Immature natural killer cell (primary cell): ENCODE data around the gene SDR9C7. TPM values are rescaled to one million over a fixed set of nuclear protein-coding genes. Genes with fewer than 3 reads are reported as not detected.
"Not testable (repeated sequence)": the region's sequence is repeated elsewhere in the genome, so short reads cannot be mapped to it uniquely, and the experiment has no call there.

Source experiments
- DNase-seq, 3 donors: peaks; one replicate each; pipeline ENCODE4 v3.0.0; 2022; ENCODE audit warnings: mixed read lengths in 1 of 3
- H3K27ac Mint-ChIP-seq, 6 donors: one replicate each; pipeline ENCODE4 v1.8.0; 2020; ENCODE audit warnings: mixed read lengths in 6 of 6, mild to moderate bottlenecking in 5 of 6, inconsistent platforms in 4 of 6, moderate library complexity in 3 of 6
- H3K27me3 Mint-ChIP-seq, 3 donors: one replicate each; pipeline ENCODE4 v1.8.0; 2020 to 2021; ENCODE audit warnings: low read depth in 3 of 3, mild to moderate bottlenecking in 3 of 3, mixed read lengths in 3 of 3, moderate library complexity in 3 of 3, inconsistent platforms in 1 of 3
- H3K36me3 Mint-ChIP-seq, 3 donors: one replicate each; pipeline ENCODE4 v1.8.0; 2020; ENCODE audit warnings: mixed read lengths in 3 of 3, inconsistent platforms in 2 of 3, mild to moderate bottlenecking in 2 of 3
- H3K4me1 Mint-ChIP-seq, 2 donors: one replicate each; pipeline ENCODE4 v1.8.0; 2020; ENCODE audit warnings: inconsistent platforms in 2 of 2, mild to moderate bottlenecking in 2 of 2, mixed read lengths in 2 of 2, moderate library complexity in 1 of 2
- H3K4me3 Mint-ChIP-seq, 5 donors: one replicate each; pipeline ENCODE4 v1.8.0; 2020; ENCODE audit warnings: mild to moderate bottlenecking in 5 of 5, mixed read lengths in 5 of 5, inconsistent platforms in 3 of 5, moderate library complexity in 3 of 5
- H3K9me3 Mint-ChIP-seq, 6 donors: one replicate each; pipeline ENCODE4 v1.8.0; 2020; ENCODE audit warnings: mild to moderate bottlenecking in 6 of 6, mixed read lengths in 6 of 6, inconsistent platforms in 4 of 6, moderate library complexity in 3 of 6
- polyA plus RNA-seq, 3 donors: library from polyadenylated mRNA; unstranded; fragments of 300-500 nt; fragmentation: Illumina TruSeq; gene quantifications; one replicate each; pipeline ENCODE4 v1.2.3, GENCODE V29; 2021

Gene SDR9C7
- polyA plus RNA-seq, 3 donors from 2014 or later: not detected

- H3K4me1 Mint-ChIP-seq, H3K36me3 Mint-ChIP-seq: not testable (repeated sequence)
Observed at GRCh38 chr12:56943374-56943773, 9.2 kb upstream of the SDR9C7 start.

DNA sequence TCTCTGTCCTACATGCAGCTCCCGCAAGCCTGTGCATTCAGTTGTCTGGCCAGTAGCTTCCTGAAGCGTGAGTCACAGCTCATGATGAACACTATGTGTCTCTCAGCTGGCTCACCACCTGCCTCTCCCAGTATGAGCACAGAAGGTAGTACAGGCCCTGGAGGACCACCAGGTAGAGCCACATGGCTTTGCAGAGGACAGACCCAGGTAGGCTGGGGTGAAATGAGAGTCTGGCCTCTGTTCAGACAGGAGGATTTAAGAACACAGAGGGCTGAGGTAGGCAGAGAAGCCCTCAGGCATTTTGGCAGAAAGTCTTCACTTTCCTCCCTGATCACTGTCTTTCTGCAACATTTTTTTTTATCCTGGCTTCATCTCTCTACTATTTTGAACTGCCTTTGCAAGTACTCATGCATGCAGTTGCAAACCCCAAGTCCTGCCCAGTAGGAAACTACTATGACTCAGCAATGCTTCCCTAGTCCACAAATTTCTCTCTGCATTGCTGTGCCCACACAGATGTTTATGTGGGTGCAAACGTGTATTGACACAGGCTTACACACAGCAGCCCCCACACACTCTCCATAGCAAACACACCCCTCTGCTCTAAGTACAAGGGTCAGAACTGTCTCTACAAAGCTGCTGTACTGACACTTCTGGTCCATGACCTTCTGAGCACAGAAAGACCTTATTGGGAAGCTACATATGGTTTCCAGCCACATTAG, 7.2 kb upstream of the SDR9C7 start:
- H3K4me3 Mint-ChIP-seq: no peak overlapping the region
- H3K36me3 Mint-ChIP-seq: no peaks in the 10 kb centered on the region
- H3K27ac Mint-ChIP-seq: no peak overlapping the region
- no peaks in the 10 kb centered on the region for H3K9me3 Mint-ChIP-seq
- no peaks in the 10 kb centered on the region for H3K4me1 Mint-ChIP-seq
- H3K27me3 Mint-ChIP-seq: peaks cover 0 to 6% (median 0%) of the 10 kb centered on the region in 3 donors
- DNase-seq: no peak

More at GRCh38 chr12:56943374-56943773, 9.2 kb upstream of the SDR9C7 start:
- H3K27ac Mint-ChIP-seq, H3K27me3 Mint-ChIP-seq, DNase-seq, H3K9me3 Mint-ChIP-seq, H3K4me3 Mint-ChIP-seq: not testable (repeated sequence)

DNA sequence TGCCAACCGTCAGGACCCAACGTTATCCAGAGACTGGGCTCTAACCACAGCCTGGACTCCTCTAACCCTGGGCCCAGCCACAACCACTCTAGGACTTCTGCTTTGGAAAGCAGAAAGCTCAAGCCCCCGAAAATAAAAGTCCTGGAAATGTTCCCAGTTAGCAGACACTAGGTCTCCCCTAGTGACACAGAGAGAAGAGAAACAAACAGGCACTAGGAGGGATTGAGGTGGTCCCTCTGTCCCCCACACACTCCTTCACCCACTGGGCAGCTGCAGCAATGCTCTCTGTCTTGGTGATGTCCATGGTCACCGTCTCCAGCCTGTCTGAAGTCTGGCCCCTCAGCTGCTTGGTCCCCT, 6.7 kb upstream of the SDR9C7 start:
- H3K4me3 Mint-ChIP-seq, H3K27ac Mint-ChIP-seq, DNase-seq, H3K9me3 Mint-ChIP-seq, H3K27me3 Mint-ChIP-seq, H3K4me1 Mint-ChIP-seq, H3K36me3 Mint-ChIP-seq: not testable (repeated sequence)

- H3K4me1 Mint-ChIP-seq: no peaks in the 10 kb centered on the region
- H3K9me3 Mint-ChIP-seq: no peaks in the 10 kb centered on the region
- no peak overlapping the region for H3K4me3 Mint-ChIP-seq
- no peaks in the 10 kb centered on the region for H3K36me3 Mint-ChIP-seq
- H3K27me3 Mint-ChIP-seq: peaks cover 0 to 6% (median 0%) of the 10 kb centered on the region in 3 donors
- no peak for DNase-seq
- no peak overlapping the region for H3K27ac Mint-ChIP-seq
Observed at GRCh38 chr12:56935752-56936151, 1.5 kb upstream of the SDR9C7 start.

GRCh38 chr12:56935157-56935556, 949 bp upstream of the SDR9C7 start:
- Mint-ChIP-seq H3K4me3 (no peak overlapping the region), H3K27ac (no peak overlapping the region), H3K36me3 (no peaks in the 10 kb centered on the region), H3K4me1 (no peaks in the 10 kb centered on the region), H3K27me3 (peaks cover 0 to 6% (median 0%) of the 10 kb centered on the region in 3 donors), H3K9me3 (no peaks in the 10 kb centered on the region)
- DNase-seq: no peak

- no peak overlapping the region for H3K4me3 Mint-ChIP-seq
- H3K4me1 Mint-ChIP-seq: no peaks in the 10 kb centered on the region
- no peaks in the 10 kb centered on the region for H3K36me3 Mint-ChIP-seq
- H3K9me3 Mint-ChIP-seq: peaks cover 0 to 1% (median 0%) of the 10 kb centered on the region in 6 donors
- peaks cover 0 to 3% (median 0%) of the 10 kb centered on the region in 3 donors for H3K27me3 Mint-ChIP-seq
- H3K27ac Mint-ChIP-seq: no peak overlapping the region
- no peak for DNase-seq
Observed at GRCh38 chr12:56932867-56933266, 1.3 kb downstream of the SDR9C7 start.

DNA sequence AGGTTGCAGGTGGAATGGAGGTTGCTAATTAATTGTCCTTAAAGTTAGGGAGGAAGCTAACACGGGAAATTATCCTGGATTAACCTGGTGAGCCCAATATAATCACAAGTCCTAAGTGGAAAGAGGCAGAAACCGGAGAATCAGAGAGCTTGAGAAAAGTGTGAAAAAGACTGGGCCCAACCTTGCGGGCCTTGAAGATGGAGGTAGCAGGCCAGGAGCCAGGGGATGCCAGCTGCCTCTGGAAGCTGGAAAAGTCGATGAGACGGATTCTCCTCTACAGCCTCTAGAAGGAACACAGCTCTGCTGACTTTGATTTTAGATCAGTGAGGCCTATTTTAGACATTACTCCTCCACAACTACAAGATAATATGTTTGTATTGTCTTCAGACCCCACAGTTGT, 2.1 kb downstream of the SDR9C7 start:
- H3K4me1 Mint-ChIP-seq: no peaks in the 10 kb centered on the region
- no peak for DNase-seq
- H3K27ac Mint-ChIP-seq: peak overlapping the region in 1 of 6 donors; percentile 41
- H3K4me3 Mint-ChIP-seq: no peak overlapping the region
- peaks cover 0 to 3% (median 1%) of the 10 kb centered on the region in 3 donors for H3K27me3 Mint-ChIP-seq
- no peaks in the 10 kb centered on the region for H3K36me3 Mint-ChIP-seq
- H3K9me3 Mint-ChIP-seq: peaks cover 0 to 1% (median 0%) of the 10 kb centered on the region in 6 donors

- H3K36me3 Mint-ChIP-seq: no peaks in the 10 kb centered on the region
- H3K27me3 Mint-ChIP-seq: peaks cover 0 to 3% (median 1%) of the 10 kb centered on the region in 3 donors
- H3K4me1 Mint-ChIP-seq: no peaks in the 10 kb centered on the region
- DNase-seq: no peak
- no peak overlapping the region for H3K27ac Mint-ChIP-seq
- peaks cover 0 to 1% (median 0%) of the 10 kb centered on the region in 6 donors for H3K9me3 Mint-ChIP-seq
- no peak overlapping the region for H3K4me3 Mint-ChIP-seq
Observed at GRCh38 chr12:56931474-56931978, 2.7 kb downstream of the SDR9C7 start.

DNA sequence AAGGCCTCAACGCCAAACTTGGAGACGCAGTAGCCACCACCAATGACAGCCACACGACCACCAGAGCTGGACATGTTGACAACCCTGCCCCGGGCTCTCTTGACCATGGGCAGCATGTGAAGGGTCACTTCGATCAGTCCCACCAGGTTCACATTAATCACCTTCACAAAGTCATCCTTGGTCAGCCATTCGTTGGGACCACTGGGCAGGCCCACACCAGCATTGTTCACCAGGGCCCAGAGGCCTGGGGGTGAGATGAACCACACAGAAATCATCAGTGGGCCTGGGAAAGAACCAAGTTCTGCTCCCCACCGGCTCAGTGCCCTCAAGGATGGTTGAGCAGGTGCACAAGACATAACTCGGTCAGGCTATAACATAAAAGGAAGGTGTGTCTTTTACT, 4.0 kb downstream of the SDR9C7 start:
- peaks cover 0 to 2% (median 1%) of the 10 kb centered on the region in 3 donors for H3K27me3 Mint-ChIP-seq
- H3K4me1 Mint-ChIP-seq: no peaks in the 10 kb centered on the region
- no peak overlapping the region for H3K4me3 Mint-ChIP-seq
- H3K9me3 Mint-ChIP-seq: peaks cover 0 to 1% (median 0%) of the 10 kb centered on the region in 6 donors
- no peaks in the 10 kb centered on the region for H3K36me3 Mint-ChIP-seq
- DNase-seq: no peak
- H3K27ac Mint-ChIP-seq: no peak overlapping the region

- peaks cover 0 to 2% (median 1%) of the 10 kb centered on the region in 3 donors for H3K27me3 Mint-ChIP-seq
- H3K9me3 Mint-ChIP-seq: peaks cover 0 to 1% (median 0%) of the 10 kb centered on the region in 6 donors
- H3K27ac Mint-ChIP-seq: no peak overlapping the region
- no peak overlapping the region for H3K4me3 Mint-ChIP-seq
- no peak for DNase-seq
- no peaks in the 10 kb centered on the region for H3K4me1 Mint-ChIP-seq
- no peaks in the 10 kb centered on the region for H3K36me3 Mint-ChIP-seq
Observed at GRCh38 chr12:56929780-56930179, 4.4 kb downstream of the SDR9C7 start.

DNA sequence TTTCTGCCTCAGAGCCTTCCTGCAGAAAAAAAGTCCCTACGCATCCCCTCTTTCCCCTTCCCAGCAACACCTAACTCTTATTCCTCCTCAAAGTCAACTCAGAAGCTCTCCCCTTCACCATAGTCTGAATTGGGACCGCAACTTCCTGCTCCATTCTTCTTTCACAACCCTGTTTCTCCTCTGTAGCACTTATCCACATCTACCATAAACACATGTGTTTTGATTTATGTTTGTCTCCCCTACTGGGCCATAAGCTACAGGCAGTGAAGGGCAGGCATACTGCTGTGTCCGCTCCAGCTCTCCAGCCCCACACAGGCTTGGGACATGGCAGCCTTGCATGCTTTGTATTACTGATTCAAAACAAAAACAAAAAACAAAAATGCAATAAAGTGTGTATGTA, 5.9 kb downstream of the SDR9C7 start:
- Mint-ChIP-seq H3K9me3 (peaks cover 0 to 1% (median 0%) of the 10 kb centered on the region in 6 donors), H3K4me3 (no peak overlapping the region), H3K27me3 (peaks cover 0 to 3% (median 2%) of the 10 kb centered on the region in 3 donors), H3K36me3 (no peaks in the 10 kb centered on the region), H3K27ac (no peak overlapping the region), H3K4me1 (no peaks in the 10 kb centered on the region)
- no peak for DNase-seq

- Mint-ChIP-seq H3K4me3 (no peak overlapping the region), H3K36me3 (no peaks in the 10 kb centered on the region), H3K27ac (no peak overlapping the region), H3K9me3 (peaks cover 0 to 1% (median 0%) of the 10 kb centered on the region in 6 donors), H3K4me1 (no peaks in the 10 kb centered on the region), H3K27me3 (peaks cover 0 to 3% (median 2%) of the 10 kb centered on the region in 3 donors)
- DNase-seq: no peak
Observed at GRCh38 chr12:56927281-56927680, 6.9 kb downstream of the SDR9C7 start.

DNA sequence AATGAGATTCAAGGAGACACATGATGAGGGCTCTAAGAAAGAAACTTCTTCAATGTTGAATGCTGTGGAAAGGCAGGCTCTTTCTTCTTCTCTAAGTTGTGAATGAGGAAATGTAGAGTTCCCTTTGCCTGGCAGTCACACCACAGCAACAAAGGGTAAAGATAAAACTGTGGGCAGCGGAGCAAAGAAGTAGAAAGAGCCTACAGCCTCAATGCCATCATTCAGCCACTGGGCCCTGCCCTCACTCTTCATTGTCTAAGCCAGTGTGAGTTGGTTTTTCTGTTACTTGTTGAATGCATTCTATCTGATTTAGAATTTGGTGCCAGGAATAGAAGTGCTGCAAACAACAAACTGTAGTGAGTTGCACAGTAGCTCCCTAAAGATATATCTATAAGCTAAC, 12.2 kb downstream of the SDR9C7 start:
- no peak for DNase-seq
- Mint-ChIP-seq H3K27me3 (peaks cover 0 to 6% (median 4%) of the 10 kb centered on the region in 3 donors), H3K36me3 (peaks cover 0 to 4% (median 0%) of the 10 kb centered on the region in 3 donors), H3K4me1 (no peaks in the 10 kb centered on the region), H3K4me3 (no peak overlapping the region), H3K27ac (no peak overlapping the region), H3K9me3 (peaks cover 0 to 9% (median under 1%) of the 10 kb centered on the region in 6 donors)

DNA sequence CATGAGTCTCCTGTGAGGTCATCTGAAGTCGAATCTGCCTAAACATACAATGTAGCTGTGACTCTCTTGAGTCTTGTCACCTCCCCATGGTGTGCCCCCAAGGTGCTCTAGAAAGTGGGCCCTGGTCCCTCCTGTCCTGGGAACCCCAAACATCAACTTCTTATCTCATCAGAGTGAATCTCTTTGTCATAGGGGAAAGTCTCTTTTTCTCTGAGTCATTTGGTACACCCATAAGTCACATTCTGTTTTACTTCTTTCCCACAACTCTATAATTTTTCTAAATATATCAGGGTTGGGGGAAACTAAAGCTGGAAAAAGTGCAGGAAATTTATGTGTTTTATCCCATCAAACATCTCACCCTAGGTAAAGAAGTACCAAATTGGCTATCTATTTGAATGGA, 12.9 kb downstream of the SDR9C7 start:
- H3K4me1 Mint-ChIP-seq: no peaks in the 10 kb centered on the region
- peaks cover 0 to 11% (median 5%) of the 10 kb centered on the region in 3 donors for H3K27me3 Mint-ChIP-seq
- H3K36me3 Mint-ChIP-seq: peaks cover 0 to 4% (median 0%) of the 10 kb centered on the region in 3 donors
- no peak for DNase-seq
- H3K27ac Mint-ChIP-seq: no peak overlapping the region
- H3K9me3 Mint-ChIP-seq: peaks cover 0 to 9% (median under 1%) of the 10 kb centered on the region in 6 donors
- H3K4me3 Mint-ChIP-seq: no peak overlapping the region

DNA sequence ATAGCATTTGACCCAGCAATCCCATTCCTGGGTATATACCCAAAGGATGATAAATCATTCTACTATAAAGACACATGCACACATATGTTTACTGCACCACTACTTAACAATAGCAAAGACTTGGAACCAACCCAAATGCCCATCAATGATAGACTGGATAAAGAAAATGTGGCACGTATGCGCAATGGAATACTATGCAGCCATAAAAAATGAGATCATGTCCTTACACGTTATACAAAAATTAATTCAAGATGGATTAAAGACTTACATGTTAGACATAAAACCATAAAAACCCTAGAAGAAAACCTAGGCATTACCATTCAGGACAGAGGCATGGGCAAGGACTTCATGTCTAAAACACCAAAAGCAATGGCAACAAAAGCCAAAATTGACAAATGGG, 16.1 kb downstream of the SDR9C7 start:
- peaks cover 0 to 14% (median 3%) of the 10 kb centered on the region in 3 donors for H3K27me3 Mint-ChIP-seq
- not testable (repeated sequence) for H3K4me1 Mint-ChIP-seq, H3K36me3 Mint-ChIP-seq, DNase-seq, H3K4me3 Mint-ChIP-seq, H3K9me3 Mint-ChIP-seq, H3K27ac Mint-ChIP-seq
